ENCODE data around the gene DNAH17. TPM values are rescaled to one million over a fixed set of nuclear protein-coding genes. Genes with fewer than 3 reads are reported as not detected.

DNAH17 gene
- total RNA-seq, 2 donors from 2014 or later, result 0.10 TPM; not detected in 1

- DNase-seq (ENCODE audit: low spot score), result no peak
Observed at GRCh38 chr17:78608804-78609186, 31.6 kb upstream of the DNAH17 start.

DNA sequence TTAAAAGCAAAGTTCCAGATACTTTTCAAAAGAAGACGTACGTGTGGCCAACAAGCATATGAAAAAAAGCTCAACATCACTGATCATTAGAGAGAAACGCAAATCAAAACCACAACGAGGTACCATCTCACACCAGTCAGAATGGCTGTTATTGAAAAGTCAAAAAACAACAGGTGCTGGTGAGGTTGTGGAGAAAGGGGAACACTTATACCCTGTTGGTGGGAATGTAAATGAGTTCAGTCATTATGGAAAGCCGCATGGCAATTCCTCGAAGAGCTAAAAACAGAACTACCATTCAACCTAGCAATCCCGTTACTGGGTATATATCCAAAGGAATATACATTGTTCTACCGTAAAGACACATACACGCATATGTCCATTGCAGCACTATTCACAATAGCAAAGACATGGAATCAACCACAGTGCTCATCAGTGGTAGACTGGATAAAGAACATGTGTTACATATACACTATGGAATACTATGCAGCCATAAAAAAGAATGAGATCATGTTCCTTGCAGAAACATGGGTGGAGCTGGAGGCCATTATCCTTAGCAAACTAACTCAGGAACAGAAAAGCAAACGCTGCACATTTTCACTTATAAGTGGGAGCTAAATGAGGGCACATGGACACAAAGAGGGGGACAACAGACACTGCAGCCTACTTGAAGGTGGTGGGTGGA lies 31.1 kb upstream of the DNAH17 start:
- no peak for DNase-seq (ENCODE audit: low spot score)
- intact Hi-C loops (cut with DNase I), result no loop called here

More at GRCh38 chr17:78608804-78609186, 31.6 kb upstream of the DNAH17 start:
- intact Hi-C loops (cut with DNase I), result no loop called here

DNA sequence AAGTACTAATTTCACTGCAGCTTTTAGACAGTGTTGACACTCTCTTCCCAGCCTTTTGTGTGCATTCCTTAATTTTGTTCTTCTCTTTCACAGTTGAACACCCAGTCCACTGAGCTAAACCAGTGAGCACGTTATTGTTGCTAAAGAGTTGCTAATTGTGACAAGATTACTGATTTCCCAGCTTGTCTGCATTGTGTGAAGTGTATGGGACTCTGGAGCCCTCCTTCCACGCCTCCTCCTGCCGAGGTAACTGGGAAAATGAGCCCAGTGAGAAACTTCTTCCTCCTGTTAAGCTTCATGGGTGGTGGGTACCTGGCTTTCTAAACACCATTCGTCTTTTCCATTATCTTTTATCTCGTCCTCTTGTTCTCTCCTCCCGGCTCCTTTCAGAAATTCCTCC lies 29.8 kb upstream of the DNAH17 start:
- no peak for DNase-seq (ENCODE audit: low spot score)
- intact Hi-C loops (cut with DNase I), result no loop called here

- intact Hi-C loops (cut with DNase I), result no loop called here
- no peak for DNase-seq (ENCODE audit: low spot score)
Observed at GRCh38 chr17:78605886-78606285, 28.7 kb upstream of the DNAH17 start.

DNA sequence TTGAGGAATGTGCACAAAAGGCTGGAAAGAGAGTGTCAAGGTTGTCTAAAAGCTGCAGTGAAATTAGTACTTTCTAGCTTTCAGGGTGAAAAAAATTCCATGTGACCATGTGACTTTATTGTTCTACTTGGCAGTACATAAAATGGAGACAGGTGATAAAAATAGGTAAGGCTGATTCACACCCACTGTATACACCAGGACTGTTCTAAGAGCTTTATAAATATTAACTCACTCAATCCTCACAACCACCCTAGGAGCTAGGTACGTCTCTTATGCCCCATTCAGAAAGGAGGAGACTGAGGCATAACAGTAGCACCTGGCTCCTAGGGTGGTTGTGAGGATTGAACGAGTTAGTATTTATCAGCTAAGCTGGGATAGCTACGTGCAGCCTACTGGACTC lies 28.2 kb upstream of the DNAH17 start:
- no peak for DNase-seq (ENCODE audit: low spot score)
- intact Hi-C loops (cut with DNase I), result no loop called here

DNA sequence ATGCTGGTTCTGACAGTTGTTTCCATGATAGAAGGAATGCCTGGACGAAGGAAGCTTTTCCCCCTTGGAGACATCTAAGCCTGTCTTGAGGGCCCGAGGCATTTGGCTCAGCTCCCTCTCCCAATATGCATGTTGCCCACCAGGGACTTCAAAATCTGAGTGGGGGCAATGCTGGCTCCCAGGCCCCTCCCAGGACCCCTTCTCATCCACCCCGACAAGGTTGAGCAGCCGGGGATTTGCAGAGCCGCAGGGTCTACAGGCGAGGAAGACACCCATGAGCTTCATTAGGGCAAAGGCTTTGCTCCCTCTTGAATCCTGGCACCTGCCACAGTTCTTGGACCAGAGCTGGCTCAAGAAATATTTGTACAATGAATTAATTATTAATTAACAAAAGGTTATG lies 25.1 kb upstream of the DNAH17 start:
- DNase-seq (ENCODE audit: low spot score), result no peak
- intact Hi-C loops (cut with DNase I), result no loop called here

DNA sequence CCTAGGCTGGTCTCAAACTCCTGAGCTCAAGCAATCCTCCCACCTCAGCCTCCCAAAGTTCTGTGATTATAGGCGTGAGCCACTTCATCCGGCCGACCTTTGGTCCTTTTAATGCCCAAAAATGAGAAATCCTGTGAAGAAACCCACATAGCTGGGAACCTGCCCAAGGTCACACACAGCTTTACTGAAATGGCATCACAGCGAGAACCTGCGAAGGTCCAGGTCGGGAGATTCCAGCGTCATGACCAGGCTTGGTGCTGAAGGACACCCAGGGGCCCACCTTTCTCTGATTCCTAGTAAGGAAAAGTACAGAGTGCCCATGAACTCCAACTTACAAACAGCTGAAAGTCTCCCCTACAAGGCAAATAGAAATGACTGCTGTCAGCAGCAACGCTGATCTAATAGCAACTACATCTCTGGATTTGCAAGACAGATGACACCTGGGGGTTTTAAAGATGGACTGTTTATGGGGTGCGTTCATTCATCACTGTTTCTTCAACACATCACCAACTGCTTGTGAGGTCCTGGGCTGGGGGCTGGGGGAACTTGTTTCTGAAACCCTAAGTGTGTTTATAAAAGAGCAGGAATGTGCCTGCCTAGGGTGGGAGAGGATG lies 24.5 kb upstream of the DNAH17 start:
- DNase-seq (ENCODE audit: low spot score), result no peak
- intact Hi-C loops (cut with DNase I), result no loop called here

DNA sequence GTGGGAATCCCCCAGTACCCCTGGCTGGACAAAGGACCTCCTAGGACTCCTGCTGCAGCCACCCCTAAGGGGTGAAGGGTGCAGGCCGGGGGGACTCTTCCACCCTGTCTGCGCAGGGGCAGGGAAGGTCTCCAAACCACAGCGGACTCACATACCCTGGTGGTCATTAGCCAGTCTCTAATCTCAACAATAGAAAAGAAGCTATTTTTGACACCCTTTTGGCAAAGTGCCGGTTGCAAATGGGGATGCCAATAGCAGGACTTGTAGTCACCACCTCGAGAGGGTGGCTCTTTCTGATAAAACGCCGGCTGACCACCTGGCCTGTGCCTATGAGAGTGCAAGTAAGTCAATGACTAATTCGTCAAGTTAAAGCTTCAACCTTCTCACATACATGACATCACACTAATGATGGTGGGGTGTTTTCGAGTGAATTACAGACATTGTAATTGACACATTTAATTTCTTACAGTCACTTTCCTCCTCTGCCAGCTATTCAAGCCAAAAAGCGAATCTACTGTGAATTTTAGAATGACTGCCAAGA lies 23.1 kb upstream of the DNAH17 start:
- intact Hi-C loops (cut with DNase I), result no loop called here
- DNase-seq (ENCODE audit: low spot score), result no peak

- intact Hi-C loops (cut with DNase I), result no loop called here
- no peak for DNase-seq (ENCODE audit: low spot score)
Observed at GRCh38 chr17:78599419-78599818, 22.2 kb upstream of the DNAH17 start.

GRCh38 chr17:78598013-78598471 lies 20.8 kb upstream of the DNAH17 start:
- no peak for DNase-seq (ENCODE audit: low spot score)
- intact Hi-C loops (cut with DNase I), result no loop called here

DNA sequence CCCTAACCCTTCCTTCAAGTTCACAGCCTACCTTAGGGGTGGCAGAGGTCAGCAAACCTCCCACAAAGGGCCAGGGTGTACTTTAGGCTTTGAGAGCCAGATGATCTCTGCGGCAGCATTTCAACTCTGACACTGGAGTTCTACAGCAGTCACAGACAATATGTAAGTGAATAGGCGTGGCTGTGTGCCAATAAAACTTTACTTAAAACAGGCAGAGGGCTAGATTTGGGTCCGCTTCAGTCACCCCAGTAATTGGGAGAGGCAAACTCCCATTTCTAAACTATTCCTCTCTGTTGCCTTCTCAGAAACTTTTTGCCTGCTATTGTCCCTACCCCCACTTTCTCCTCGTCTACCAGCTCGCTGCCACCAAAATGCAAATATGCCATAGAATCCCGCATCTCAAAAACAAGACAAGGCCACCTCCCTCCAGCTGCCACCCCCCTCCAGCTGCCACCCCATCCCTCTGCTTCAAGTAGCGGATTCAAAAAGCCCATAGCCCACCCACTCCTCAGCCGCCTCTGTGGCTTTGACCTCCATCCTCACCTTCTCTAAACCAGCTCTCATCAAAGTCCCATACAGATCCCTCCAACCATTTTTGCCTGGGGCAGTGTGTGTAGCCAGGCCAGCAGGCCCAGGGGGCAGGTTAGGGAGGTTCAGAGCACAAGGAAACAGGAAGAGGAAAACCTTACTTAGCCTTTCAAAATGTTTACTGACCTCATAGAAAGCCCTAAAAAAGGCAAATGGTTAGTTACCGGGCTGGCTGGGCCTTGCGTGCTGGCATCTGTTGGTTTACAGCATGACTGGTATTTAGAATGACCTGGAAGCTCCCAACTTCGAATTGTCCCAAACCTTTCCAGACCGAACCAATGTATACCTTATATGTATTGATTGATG lies 19.9 kb upstream of the DNAH17 start:
- no peak for DNase-seq (ENCODE audit: low spot score)
- intact Hi-C loops (cut with DNase I), result no loop called here

GRCh38 chr17:78595135-78595810 lies 18.1 kb upstream of the DNAH17 start:
- no peak for DNase-seq (ENCODE audit: low spot score)
- intact Hi-C loops (cut with DNase I), result no loop called here

- intact Hi-C loops (cut with DNase I), result no loop called here
Observed at GRCh38 chr17:78592991-78593329, 15.8 kb upstream of the DNAH17 start.

GRCh38 chr17:78591263-78591671 lies 14.1 kb upstream of the DNAH17 start:
- intact Hi-C loops (cut with DNase I), result no loop called here
- DNase-seq (ENCODE audit: low spot score), result no peak

More at GRCh38 chr17:78592991-78593329, 15.8 kb upstream of the DNAH17 start:
- no peak for DNase-seq (ENCODE audit: low spot score)

- intact Hi-C loops (cut with DNase I), result no loop called here
- no peak for DNase-seq (ENCODE audit: low spot score)
Observed at GRCh38 chr17:78589885-78590284, 12.7 kb upstream of the DNAH17 start.

DNA sequence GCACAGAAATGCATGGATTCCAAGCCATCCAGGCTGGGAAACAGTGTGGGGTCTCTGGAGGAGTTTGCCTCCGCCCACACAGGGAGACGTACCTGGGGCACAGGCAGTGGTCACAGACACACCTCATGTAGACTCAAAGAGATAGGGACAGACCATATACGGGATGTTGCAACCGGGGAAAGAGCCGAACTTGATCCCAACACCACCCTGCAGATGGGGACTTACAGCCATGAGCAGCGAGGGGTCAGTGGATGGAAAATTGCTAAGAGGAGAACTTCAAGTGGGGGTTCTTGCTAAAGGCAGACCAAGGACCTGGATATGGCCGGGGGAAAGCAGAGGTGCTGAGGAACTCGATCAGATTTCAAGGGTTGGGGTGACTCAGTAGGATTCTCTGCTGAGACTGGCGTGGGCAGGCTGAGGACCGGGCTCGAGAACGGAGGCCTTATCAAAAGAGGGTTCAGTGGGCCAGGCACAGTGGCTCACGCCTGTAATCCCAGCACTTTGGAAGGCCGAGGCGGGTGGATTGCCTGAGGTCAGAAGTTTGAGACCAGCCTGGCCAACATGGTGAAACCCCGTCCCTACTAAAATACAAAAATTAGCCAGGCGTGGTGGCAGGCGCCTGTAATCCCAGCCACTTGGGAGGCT lies 12.0 kb upstream of the DNAH17 start:
- intact Hi-C loops (cut with DNase I), result no loop called here
- no peak for DNase-seq (ENCODE audit: low spot score)

GRCh38 chr17:78588258-78589030 lies 11.2 kb upstream of the DNAH17 start:
- intact Hi-C loops (cut with DNase I), result no loop called here
- DNase-seq (ENCODE audit: low spot score), result no peak

DNA sequence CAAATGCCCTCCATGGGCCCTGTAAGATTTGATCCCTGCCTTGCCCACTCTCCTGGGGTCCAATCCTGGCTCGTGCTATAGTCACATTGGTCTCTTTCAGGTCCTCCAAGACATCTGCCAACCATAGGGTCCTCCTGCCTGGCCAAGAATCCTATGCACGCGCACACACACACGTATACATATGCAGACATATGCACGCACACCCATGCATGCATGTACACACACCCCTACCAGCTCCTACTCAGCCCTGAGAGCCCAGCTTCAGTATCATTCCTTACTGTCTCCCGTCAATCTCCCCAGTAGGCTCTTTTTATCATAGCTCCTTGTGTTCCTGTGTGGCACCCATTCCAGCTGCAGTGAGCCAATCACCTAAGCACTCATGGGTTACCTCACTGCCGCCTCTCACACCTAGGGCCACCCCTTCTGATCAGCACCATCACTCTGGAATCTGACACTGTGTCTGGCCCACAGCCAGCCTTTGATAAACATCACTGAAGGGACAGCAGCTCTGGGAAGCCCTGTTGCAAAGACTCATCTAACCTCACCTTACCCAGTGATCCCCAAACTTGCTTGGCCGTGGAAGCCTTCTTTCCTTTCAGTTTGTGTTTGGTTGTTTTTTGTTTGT lies 7.9 kb upstream of the DNAH17 start:
- intact Hi-C loops (cut with DNase I), result no loop called here
- no peak for DNase-seq (ENCODE audit: low spot score)
